Parathyroid adenoma (tissue), 2 donors: Measurements from ENCODE around the gene HSBP1L1.

Experiments
- H2AFZ ChIP-seq: fragments of 300-600 bp; sonication (generic); one replicate; pipeline ENCODE4 v1.7.0; 2017; ENCODE audit warnings: antibody characterized with exemption, mild to moderate bottlenecking
- H3K27ac ChIP-seq: fragments of 300-600 bp; sonication (generic); one replicate; pipeline ENCODE4 v1.7.0; 2017
- H3K27me3 ChIP-seq: fragments of 300-600 bp; sonication (generic); one replicate; pipeline ENCODE4 v1.7.0; 2017; ENCODE audit warnings: low read length; ENCODE audit not compliant: control insufficient read depth, insufficient read depth
- H3K36me3 ChIP-seq: fragments of 300-600 bp; sonication (generic); one replicate; pipeline ENCODE4 v1.7.0; 2017; ENCODE audit warnings: low read length; ENCODE audit not compliant: control insufficient read depth, insufficient read depth
- H3K4me1 ChIP-seq: fragments of 300-600 bp; sonication (generic); one replicate; pipeline ENCODE4 v1.7.0; 2017; ENCODE audit warnings: control low read depth
- H3K4me2 ChIP-seq: fragments of 300-600 bp; sonication (generic); one replicate; pipeline ENCODE4 v1.7.0; 2017; ENCODE audit warnings: low read length
- H3K4me3 ChIP-seq: fragments of 300-600 bp; sonication (generic); one replicate; pipeline ENCODE4 v1.7.0; 2017; ENCODE audit warnings: low read depth, low read length
- H3K79me2 ChIP-seq: fragments of 300-600 bp; sonication (generic); one replicate; pipeline ENCODE4 v1.7.0; 2017; ENCODE audit warnings: control low read depth
- H3K9ac ChIP-seq: fragments of 300-600 bp; sonication (generic); one replicate; pipeline ENCODE4 v1.7.0; 2017; ENCODE audit warnings: mild to moderate bottlenecking
- H3K9me3 ChIP-seq: fragments of 300-600 bp; sonication (generic); one replicate; pipeline ENCODE4 v1.7.0; 2017; ENCODE audit warnings: low read length; ENCODE audit not compliant: control insufficient read depth
- TF ChIP-seq, protein P1 (sequence below): fragments of 300-600 bp; sonication (generic); IDR thresholded peaks from one replicate; pipeline ENCODE4 v1.7.0; 2017; ENCODE audit warnings: antibody characterized with exemption, mild to moderate bottlenecking
- donor health status: primary hyperparathyroidism.

HSBP1L1 gene

DNA sequence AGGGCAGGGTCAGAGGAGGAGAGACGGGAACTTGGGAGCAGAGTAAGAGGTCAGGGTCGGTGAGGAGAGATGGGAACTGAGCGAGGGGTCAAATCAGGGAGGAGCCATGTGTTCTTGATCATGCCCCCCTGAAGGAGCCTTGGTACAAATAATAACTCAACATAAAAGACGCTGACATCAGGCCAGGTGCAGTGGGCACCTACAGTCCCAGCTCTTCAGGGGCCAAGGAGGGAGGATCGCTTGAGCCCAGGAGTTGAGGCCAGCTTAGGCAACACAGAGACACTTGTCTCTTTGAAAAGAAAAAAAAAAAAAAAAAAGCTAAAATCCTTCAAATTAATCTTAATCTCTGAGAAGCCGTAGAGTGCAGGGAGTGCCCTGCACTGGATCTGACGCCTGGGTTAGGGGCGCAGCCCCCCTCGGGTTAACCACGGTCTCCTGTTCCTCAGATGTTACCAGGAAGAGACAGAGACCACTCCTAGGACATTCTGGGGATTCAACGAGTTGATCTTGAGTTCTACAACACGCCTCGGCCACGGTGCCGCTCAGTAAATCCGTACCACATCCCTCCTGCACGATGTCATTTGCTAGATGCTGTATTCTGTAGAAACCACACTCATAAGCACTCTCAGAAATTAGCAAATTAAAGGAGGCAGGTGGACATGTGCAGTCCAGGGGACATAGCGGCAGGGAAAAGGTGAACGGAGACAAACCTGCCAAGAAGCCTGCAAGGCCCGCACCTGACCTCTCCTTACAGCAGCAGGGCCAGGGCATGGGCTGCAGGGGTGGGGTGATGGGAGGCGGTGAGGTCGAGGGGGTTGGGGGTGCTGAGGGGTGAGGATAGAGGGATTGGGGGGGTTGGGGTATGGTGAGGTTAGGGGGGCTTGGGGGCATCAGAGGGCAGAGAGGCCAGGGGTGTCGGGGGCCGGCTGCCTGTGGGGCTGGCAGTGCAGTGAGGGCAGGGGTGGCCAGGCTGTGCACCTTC lies 42.2 kb upstream of the HSBP1L1 start:
- Histone ChIP-seq H3K27ac (no peak overlapping the region), H3K4me1 (peaks cover 9% of the 10 kb centered on the region), H3K4me2 (no peak overlapping the region), H2AFZ (no peak overlapping the region), H3K36me3 (no peaks in the 10 kb centered on the region), H3K9ac (no peak overlapping the region), H3K9me3 (no peaks in the 10 kb centered on the region), H3K27me3 (no peaks in the 10 kb centered on the region), H3K4me3 (no peak overlapping the region), H3K79me2 (peaks cover 20% of the 10 kb centered on the region)
- TF ChIP-seq, protein P1, sequence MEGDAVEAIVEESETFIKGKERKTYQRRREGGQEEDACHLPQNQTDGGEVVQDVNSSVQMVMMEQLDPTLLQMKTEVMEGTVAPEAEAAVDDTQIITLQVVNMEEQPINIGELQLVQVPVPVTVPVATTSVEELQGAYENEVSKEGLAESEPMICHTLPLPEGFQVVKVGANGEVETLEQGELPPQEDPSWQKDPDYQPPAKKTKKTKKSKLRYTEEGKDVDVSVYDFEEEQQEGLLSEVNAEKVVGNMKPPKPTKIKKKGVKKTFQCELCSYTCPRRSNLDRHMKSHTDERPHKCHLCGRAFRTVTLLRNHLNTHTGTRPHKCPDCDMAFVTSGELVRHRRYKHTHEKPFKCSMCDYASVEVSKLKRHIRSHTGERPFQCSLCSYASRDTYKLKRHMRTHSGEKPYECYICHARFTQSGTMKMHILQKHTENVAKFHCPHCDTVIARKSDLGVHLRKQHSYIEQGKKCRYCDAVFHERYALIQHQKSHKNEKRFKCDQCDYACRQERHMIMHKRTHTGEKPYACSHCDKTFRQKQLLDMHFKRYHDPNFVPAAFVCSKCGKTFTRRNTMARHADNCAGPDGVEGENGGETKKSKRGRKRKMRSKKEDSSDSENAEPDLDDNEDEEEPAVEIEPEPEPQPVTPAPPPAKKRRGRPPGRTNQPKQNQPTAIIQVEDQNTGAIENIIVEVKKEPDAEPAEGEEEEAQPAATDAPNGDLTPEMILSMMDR, result no peak

DNA sequence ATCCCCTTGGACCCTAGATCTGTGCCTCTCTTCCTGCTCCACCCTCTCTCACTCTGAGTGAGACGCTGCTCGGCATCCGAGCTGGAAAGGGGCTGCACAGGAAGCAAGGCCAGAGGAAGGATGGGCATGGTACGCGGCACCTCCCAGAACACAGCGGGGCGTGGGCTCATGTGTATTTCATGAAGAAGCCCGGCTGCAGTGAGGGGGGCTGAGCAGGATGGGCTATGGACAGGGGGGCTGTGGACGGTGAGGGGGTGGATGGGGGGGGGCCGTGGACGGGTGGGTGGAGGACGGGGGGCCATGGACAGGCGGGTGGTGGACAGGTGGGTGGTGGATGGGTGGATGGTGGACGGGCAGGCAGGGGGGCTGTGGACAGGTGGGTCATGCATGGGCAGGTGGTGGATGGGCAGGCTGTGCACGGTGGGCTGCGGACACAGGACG lies 41.5 kb upstream of the HSBP1L1 start:
- no peaks in the 10 kb centered on the region for H3K36me3 ChIP-seq
- no peak overlapping the region for H3K27ac ChIP-seq
- no peak overlapping the region for H3K4me3 ChIP-seq
- no peaks in the 10 kb centered on the region for H3K27me3 ChIP-seq
- no peak overlapping the region for H3K9ac ChIP-seq
- no peak overlapping the region for H2AFZ ChIP-seq
- H3K4me2 ChIP-seq, result no peak overlapping the region
- peaks cover 17% of the 10 kb centered on the region for H3K79me2 ChIP-seq
- TF ChIP-seq, protein P1, result no peak
- no peaks in the 10 kb centered on the region for H3K9me3 ChIP-seq
- H3K4me1 ChIP-seq, result peaks cover 9% of the 10 kb centered on the region

DNA sequence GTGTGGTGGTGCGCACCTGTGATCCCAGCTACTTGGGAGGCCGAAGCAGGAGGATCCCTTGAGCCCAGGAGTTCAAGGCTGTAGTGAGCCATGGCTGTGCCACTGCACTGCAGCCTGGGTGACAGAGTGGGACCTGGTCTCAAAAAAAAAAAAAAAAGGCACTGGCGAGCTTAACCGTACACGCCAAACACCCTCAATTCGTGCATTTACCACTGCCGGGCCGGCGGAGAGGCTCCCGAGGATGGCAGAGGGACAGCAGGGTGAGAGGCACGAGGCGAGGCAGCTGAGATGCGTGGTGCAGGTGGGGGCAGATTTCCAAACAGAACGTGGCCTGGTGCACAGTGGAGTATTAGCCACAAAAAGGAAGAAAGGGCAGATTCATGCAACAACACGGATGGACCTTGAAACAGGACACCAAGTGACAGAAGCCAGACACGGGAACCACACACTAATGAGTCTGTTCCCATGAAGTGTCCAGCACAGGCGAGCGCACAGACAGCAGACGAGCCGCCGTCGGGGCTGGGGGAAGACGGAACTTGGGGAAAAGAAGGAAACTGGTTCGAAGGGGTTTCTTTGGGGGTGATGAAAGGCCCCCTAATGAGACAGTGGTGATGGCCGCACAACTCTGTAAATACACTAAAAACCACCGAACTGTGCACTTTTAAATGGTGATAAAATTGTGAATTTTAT lies 40.4 kb upstream of the HSBP1L1 start:
- H3K4me1 ChIP-seq, result peaks cover 9% of the 10 kb centered on the region
- no peaks in the 10 kb centered on the region for H3K27me3 ChIP-seq
- no peak overlapping the region for H2AFZ ChIP-seq
- H3K9ac ChIP-seq, result no peak overlapping the region
- H3K4me3 ChIP-seq, result peak overlapping the region; percentile 29
- H3K27ac ChIP-seq, result peak overlapping the region; percentile 67
- TF ChIP-seq, protein P1, result no peak
- no peaks in the 10 kb centered on the region for H3K36me3 ChIP-seq
- peak overlapping the region; percentile 9 for H3K4me2 ChIP-seq
- no peaks in the 10 kb centered on the region for H3K9me3 ChIP-seq
- peaks cover 13% of the 10 kb centered on the region for H3K79me2 ChIP-seq

DNA sequence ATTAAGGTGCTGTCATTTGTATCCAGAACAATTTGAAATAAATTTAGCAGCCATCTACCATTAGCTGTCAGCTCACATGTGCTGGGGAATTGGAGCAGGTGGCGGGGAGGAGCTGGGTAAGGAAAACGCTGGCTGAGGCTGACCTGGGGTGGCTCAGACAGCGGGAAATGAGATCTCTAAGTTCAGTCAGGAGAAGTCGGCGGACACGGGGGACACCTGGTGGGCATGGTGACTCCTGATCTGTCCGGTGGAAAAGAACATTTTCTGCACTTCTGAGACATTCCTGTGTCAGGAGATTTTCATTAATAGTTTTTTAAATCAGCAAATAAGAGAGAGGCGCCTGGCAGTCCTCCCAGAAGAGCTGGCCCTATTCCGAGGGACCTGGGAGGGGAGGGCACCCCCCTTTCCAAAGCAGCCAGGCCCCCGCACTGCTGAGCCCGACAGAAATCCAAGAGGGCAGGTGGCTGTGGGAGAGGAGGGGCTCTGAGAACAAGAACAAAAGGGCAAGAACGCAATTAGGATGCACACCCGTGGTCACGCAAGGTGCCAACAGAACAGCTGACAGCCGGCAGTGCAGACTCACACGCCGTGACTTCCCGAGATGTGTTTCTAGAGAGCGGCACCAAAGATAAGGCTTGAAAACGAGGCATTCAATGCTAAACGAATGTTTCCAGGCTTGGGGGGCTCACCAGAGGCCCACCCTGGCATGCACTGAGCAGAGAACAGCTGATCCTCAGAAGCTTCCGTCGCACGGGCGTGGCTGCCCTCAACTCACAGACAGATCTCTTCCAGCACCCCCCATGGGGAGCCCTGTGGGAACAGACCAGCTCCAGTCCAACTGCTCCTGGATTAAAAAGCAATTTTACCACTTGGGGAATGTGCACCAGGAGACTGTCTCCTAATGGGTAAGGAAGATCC lies 39.4 kb upstream of the HSBP1L1 start:
- Histone ChIP-seq H2AFZ (peak overlapping the region; percentile 7), H3K79me2 (peaks cover 14% of the 10 kb centered on the region), H3K4me3 (peak overlapping the region; percentile 29), H3K4me2 (peak overlapping the region; percentile 9), H3K9me3 (no peaks in the 10 kb centered on the region), H3K27me3 (no peaks in the 10 kb centered on the region), H3K36me3 (no peaks in the 10 kb centered on the region), H3K4me1 (peaks cover 9% of the 10 kb centered on the region), H3K27ac (peak overlapping the region; percentile 67), H3K9ac (no peak overlapping the region)
- TF ChIP-seq, protein P1, result peak; percentile 61
